Kidney tubule cell (primary cell): ENCODE data around the gene CAPN13.
"Not testable (repeated sequence)": the region's sequence is repeated elsewhere in the genome, so short reads cannot be mapped to it uniquely, and the experiment has no call there.

Experiments
- DNase-seq: peaks from one replicate; pipeline ENCODE4 v3.0.0-alpha.2; 2018; ENCODE audit warnings: low spot score

The CAPN13 gene

GRCh38 chr2:30705056-30705455 lies 102.2 kb downstream of the CAPN13 start:
- no peak for DNase-seq

GRCh38 chr2:30704309-30705020 lies 102.8 kb downstream of the CAPN13 start:
- no peak for DNase-seq

- DNase-seq = no peak
Measured at GRCh38 chr2:30702694-30703093, 104.6 kb downstream of the CAPN13 start.

- DNase-seq = no peak
Measured at GRCh38 chr2:30701782-30702181, 105.5 kb downstream of the CAPN13 start.

- not testable (repeated sequence) for DNase-seq
Measured at GRCh38 chr2:30697242-30698103, 109.8 kb downstream of the CAPN13 start.

- DNase-seq = no peak
Measured at GRCh38 chr2:30695749-30696148, 111.5 kb downstream of the CAPN13 start.

GRCh38 chr2:30694286-30695055 lies 112.8 kb downstream of the CAPN13 start:
- no peak for DNase-seq

- DNase-seq = no peak
Measured at GRCh38 chr2:30693821-30694281, 113.4 kb downstream of the CAPN13 start.

GRCh38 chr2:30692829-30693275 lies 114.4 kb downstream of the CAPN13 start:
- no peak for DNase-seq

GRCh38 chr2:30691948-30692828 lies 115.1 kb downstream of the CAPN13 start:
- peak; percentile 10 for DNase-seq

GRCh38 chr2:30691091-30691947 lies 115.9 kb downstream of the CAPN13 start:
- no peak for DNase-seq

- DNase-seq = no peak
Measured at GRCh38 chr2:30690126-30690561, 117.1 kb downstream of the CAPN13 start.

- DNase-seq = no peak
Measured at GRCh38 chr2:30689496-30690125, 117.6 kb downstream of the CAPN13 start.

- no peak for DNase-seq
Measured at GRCh38 chr2:30688956-30689401, 118.3 kb downstream of the CAPN13 start.

GRCh38 chr2:30686669-30687068 lies 120.6 kb downstream of the CAPN13 start:
- DNase-seq = no peak

- DNase-seq = peak; percentile 13
Measured at GRCh38 chr2:30686000-30686399, 121.2 kb downstream of the CAPN13 start.

GRCh38 chr2:30684996-30685395 lies 122.2 kb downstream of the CAPN13 start:
- no peak for DNase-seq

GRCh38 chr2:30684516-30684915 lies 122.7 kb downstream of the CAPN13 start:
- no peak for DNase-seq

- DNase-seq = no peak
Measured at GRCh38 chr2:30684026-30684425, 123.2 kb downstream of the CAPN13 start.
